Osteocyte (in vitro differentiated cells): ENCODE data around the gene ACSF3. TPM values are rescaled to one million over a fixed set of nuclear protein-coding genes. Genes with fewer than 3 reads are reported as not detected.

Source experiments
- DNase-seq: peaks from one replicate; pipeline ENCODE4 v3.0.0; 2021; ENCODE audit warnings: mixed read lengths; ENCODE audit not compliant: unreplicated experiment; ENCODE audit errors: extremely low spot score
- H3K27ac Mint-ChIP-seq: one replicate; pipeline ENCODE4 v1.8.0; 2021; ENCODE audit warnings: mild to moderate bottlenecking, mixed read lengths; ENCODE audit not compliant: unreplicated experiment
- H3K27me3 Mint-ChIP-seq: one replicate; pipeline ENCODE4 v1.8.0; 2021; ENCODE audit warnings: mixed read lengths; ENCODE audit not compliant: unreplicated experiment
- H3K36me3 Mint-ChIP-seq: one replicate; pipeline ENCODE4 v1.8.0; 2021; ENCODE audit warnings: mixed read lengths; ENCODE audit not compliant: unreplicated experiment
- H3K4me1 Mint-ChIP-seq: one replicate; pipeline ENCODE4 v1.8.0; 2021; ENCODE audit warnings: mixed read lengths; ENCODE audit not compliant: unreplicated experiment
- H3K4me3 Mint-ChIP-seq: one replicate; pipeline ENCODE4 v1.8.0; 2021; ENCODE audit warnings: mild to moderate bottlenecking, moderate library complexity, mixed read lengths; ENCODE audit not compliant: unreplicated experiment
- H3K9me3 Mint-ChIP-seq: one replicate; pipeline ENCODE4 v1.8.0; 2021; ENCODE audit warnings: mixed read lengths; ENCODE audit not compliant: unreplicated experiment
- CTCF ChIP-seq: fragments of 200-600 bp; sonication (generic); IDR thresholded peaks from 2 replicates; pipeline ENCODE4 v1.5.0; 2021; ENCODE audit warnings: antibody characterized with exemption, mild to moderate bottlenecking, moderate library complexity
- total RNA-seq: library from RNA; stranded (reverse); gene quantifications from 2 replicates; pipeline ENCODE4 v1.2.1, GENCODE V29; 2021

The ACSF3 gene
- total RNA-seq, 1 donor from 2014 or later: 33.5 TPM

GRCh38 chr16:89136931-89137330, 43.3 kb downstream of the ACSF3 start:
- no peak for DNase-seq
- no peak overlapping the region for H3K4me3 Mint-ChIP-seq
- no peaks in the 10 kb centered on the region for H3K4me1 Mint-ChIP-seq
- H3K27me3 Mint-ChIP-seq: no peaks in the 10 kb centered on the region
- peaks cover 11% of the 10 kb centered on the region for H3K36me3 Mint-ChIP-seq
- no peaks in the 10 kb centered on the region for H3K9me3 Mint-ChIP-seq
- no peak for TF ChIP-seq CTCF
- H3K27ac Mint-ChIP-seq: no peak overlapping the region

GRCh38 chr16:89137666-89138512, 44.2 kb downstream of the ACSF3 start:
- no peaks in the 10 kb centered on the region for H3K9me3 Mint-ChIP-seq
- no peak overlapping the region for H3K27ac Mint-ChIP-seq
- H3K4me1 Mint-ChIP-seq: no peaks in the 10 kb centered on the region
- no peak for DNase-seq
- no peak overlapping the region for H3K4me3 Mint-ChIP-seq
- H3K27me3 Mint-ChIP-seq: no peaks in the 10 kb centered on the region
- no peak for TF ChIP-seq CTCF
- H3K36me3 Mint-ChIP-seq: peaks cover 11% of the 10 kb centered on the region

DNA sequence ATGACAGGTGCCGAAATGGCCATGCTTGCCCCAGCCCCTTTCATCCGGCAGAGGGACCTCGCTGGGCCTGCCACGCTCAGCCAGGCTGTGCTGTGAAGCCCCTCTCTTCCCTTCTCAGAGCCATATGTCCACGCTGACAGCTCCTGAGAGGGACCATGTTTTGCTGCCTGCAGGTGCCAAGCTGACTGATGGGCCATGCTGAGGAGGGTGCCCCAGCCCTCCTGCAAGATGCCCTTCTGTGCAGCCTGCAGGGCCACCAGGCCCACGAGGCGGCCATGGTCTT, 44.8 kb downstream of the ACSF3 start:
- H3K9me3 Mint-ChIP-seq: no peaks in the 10 kb centered on the region
- no peak for TF ChIP-seq CTCF
- no peaks in the 10 kb centered on the region for H3K4me1 Mint-ChIP-seq
- H3K4me3 Mint-ChIP-seq: no peak overlapping the region
- H3K27ac Mint-ChIP-seq: no peak overlapping the region
- no peak for DNase-seq
- peaks cover 11% of the 10 kb centered on the region for H3K36me3 Mint-ChIP-seq
- no peaks in the 10 kb centered on the region for H3K27me3 Mint-ChIP-seq

GRCh38 chr16:89138843-89139520, 45.3 kb downstream of the ACSF3 start:
- no peak for DNase-seq
- Mint-ChIP-seq H3K36me3 (peaks cover 10% of the 10 kb centered on the region), H3K4me1 (no peaks in the 10 kb centered on the region), H3K9me3 (no peaks in the 10 kb centered on the region), H3K27ac (no peak overlapping the region), H3K4me3 (no peak overlapping the region), H3K27me3 (no peaks in the 10 kb centered on the region)
- no peak for TF ChIP-seq CTCF

DNA sequence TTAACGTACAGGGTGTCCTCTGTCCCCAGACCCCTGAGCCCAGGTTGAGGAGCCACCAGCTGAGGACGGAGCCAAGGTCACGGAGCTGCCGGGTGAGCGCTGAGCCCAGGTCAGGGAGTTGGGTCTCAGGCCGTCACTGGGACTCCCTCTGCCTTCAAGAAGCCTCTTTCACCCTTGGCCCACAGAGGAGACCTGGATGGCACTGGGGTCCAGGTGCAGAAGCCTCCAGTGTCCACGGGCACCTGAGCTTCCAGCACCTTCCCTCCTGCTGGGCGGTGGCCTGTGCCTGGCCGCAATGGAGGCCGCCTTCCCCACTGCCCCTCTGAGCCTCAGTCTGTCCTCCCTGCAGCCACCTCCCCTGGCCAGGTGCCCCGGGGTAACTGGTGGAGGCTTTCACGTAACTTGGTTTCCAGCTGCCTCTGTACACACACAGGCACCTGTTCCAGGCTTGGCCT, 46.3 kb downstream of the ACSF3 start:
- Mint-ChIP-seq H3K4me3 (no peak overlapping the region), H3K4me1 (no peaks in the 10 kb centered on the region), H3K27ac (no peak overlapping the region), H3K36me3 (peaks cover 2% of the 10 kb centered on the region), H3K9me3 (no peaks in the 10 kb centered on the region), H3K27me3 (no peaks in the 10 kb centered on the region)
- DNase-seq: no peak
- no peak for TF ChIP-seq CTCF
